GM19035 (cell line): ENCODE measurements around the gene ATP6V1B1.
"Not testable (repeated sequence)": the region's sequence is repeated elsewhere in the genome, so short reads cannot be mapped to it uniquely, and the experiment has no call there.

Experiments
- ATAC-seq: cut with Tn5 transposase; IDR thresholded peaks from one replicate; pipeline ENCODE4 v1.9.1; 2021; ENCODE audit not compliant: unreplicated experiment

The ATP6V1B1 gene

DNA sequence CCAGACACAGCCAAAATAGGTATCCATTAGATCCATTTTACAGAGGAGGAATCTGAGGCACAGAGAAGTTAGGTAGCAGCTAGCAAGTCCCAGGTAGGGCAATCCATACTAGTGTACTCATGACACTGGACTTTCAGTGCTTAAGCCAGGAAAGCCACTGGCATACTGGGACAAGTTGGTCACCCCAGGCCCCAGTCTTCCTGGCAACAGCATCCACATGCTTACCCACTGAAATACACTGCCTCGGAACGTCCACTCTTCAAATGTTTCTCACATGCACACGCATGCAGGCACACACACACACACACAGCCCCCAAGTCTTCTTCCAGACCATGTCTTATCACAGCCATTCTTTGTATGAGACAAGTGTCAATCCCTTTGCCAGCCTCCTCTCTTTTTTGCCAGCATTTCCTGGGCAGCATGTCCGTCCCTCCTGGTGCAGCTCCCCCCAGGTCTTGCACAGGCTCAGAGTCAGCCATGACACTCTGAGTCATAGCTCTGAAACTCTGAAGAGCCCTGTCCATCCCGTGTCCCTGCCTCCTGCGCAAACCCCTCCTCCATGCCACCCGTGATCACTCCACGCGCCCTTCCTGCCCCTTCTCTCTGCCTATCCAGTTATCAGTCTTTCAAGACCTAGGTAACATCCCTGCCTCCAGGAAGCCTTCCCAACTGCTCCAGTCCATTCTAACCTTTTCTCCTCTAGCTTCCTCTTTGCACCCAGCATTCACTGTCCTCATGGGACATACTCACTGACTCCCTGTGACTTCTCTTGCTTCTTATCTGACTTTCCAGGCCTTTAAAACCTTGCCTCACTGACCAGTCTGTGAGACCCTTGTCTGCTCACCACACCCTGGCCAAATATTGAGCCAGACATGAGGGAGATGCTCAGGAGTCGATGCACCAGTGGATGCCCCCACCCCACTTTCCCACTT is 69.8 kb downstream of the ATP6V1B1 start:
- no peak for ATAC-seq

DNA sequence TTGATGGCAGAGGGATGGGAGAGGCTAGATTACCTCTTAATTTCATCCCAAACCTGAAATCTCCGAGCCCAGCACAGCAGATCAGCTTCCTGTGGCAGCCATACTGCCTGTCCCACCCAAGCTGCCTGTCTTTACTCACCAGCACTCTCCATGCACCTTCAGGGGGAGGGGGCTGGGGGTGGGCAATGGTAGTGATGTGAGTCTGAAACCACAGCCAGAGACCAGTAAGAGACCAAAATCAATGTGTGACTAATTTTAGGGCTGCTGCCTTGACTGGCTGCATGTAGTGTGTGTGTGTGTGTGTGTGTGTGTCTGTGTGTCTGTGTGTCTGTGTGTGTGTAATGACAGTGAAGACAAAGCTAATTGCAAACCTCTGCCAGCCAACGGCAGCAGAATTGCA is 70.6 kb downstream of the ATP6V1B1 start:
- ATAC-seq, result no peak

DNA sequence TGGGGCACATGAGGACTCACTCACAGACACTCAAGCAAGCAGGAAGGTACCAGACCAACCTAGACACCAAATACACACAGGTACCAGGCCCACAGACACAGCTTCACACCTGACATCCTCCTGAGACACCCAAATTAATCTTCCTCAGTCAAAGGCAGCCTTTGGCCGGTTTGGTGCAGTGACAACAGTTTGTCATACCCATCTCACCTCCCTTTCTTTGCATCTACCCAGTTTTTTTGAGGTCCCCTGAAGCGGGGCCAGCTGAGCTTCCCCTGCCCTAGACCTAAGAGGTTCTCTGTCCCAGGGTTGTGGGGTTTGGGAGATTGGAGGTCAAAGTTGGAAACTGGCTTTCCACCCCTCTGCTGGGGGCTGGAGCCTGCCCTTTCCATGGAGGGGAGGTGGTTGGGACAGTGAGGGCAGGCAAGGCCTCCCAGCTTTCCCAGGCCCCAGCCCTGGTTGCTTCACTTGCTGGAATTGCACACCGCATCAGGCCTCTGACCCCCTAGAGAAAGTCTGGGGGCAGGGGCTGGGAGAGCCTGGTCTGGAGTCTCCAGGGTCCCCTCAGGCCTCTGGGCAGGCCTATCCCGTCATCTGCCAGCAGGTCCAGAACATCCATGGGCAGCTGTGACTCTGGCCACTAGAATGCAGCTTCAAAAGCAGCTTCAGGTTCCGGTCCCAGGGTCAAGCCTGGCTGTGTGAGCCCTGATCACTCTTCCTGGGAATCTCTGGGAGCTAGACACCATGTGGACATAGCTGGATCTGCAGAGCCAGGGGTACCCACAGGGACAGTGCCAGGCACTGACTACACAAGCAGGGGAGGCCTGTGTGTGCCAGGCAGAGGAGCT is 71.5 kb downstream of the ATP6V1B1 start:
- no peak for ATAC-seq

DNA sequence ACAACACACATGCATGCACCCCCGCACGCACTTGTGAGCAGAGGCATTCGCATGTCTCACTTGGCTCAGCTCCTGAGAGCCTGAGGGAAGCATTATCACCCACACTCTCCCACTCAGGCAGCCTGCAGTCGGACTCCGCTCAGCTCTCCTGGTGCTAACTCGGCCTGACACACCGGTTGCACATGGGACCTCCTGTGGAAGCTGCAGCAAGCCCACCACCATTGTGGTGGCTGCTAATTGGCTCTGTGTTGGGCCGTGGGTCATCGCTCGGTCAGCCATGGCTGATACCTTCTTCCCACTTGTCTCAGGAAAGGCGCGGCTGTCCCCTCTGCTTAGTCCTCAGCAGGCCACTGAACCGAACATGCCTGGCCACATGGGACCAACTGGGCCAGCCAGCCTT is 72.6 kb downstream of the ATP6V1B1 start:
- no peak for ATAC-seq

DNA sequence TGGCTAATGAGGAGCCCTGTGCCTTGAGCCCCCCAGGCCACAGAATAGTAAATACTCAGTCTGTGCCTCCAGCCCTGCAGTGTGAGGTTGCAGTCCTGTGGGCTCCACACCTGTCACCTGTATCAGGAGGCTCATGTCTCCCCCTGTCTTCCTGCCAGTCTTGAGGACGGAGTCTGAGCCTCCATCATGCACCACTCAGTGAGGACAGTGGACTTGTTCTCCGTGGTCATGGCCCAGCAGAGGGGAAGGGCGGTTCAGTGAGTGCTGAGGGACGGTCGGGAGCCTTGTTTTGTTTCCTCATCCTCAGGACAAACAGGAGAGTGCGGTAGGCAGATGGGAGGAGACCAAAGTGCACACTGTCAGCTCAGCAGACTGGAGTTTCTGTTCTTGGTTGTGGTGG is 76.1 kb downstream of the ATP6V1B1 start:
- ATAC-seq, result not testable (repeated sequence)
